OCI-LY3 (cell line): Measurements from ENCODE around the gene DNAH7.

ENCODE experiments used
- EZH2phosphoT487 ChIP-seq: fragments of 200-600 bp; shearing (Covaris generic); IDR thresholded peaks from 2 replicates; pipeline ENCODE4 v1.6.1; 2018; ENCODE audit warnings: antibody characterized with exemption, mixed run types, low read depth
- TF ChIP-seq, protein P1 (sequence below): fragments of 200-600, 300-600 bp; sonication (generic); IDR thresholded peaks from 2 replicates; pipeline ENCODE4 v1.5.1; 2014; ENCODE audit warnings: antibody characterized with exemption, low read length, low read depth

- TF ChIP-seq, protein P1, sequence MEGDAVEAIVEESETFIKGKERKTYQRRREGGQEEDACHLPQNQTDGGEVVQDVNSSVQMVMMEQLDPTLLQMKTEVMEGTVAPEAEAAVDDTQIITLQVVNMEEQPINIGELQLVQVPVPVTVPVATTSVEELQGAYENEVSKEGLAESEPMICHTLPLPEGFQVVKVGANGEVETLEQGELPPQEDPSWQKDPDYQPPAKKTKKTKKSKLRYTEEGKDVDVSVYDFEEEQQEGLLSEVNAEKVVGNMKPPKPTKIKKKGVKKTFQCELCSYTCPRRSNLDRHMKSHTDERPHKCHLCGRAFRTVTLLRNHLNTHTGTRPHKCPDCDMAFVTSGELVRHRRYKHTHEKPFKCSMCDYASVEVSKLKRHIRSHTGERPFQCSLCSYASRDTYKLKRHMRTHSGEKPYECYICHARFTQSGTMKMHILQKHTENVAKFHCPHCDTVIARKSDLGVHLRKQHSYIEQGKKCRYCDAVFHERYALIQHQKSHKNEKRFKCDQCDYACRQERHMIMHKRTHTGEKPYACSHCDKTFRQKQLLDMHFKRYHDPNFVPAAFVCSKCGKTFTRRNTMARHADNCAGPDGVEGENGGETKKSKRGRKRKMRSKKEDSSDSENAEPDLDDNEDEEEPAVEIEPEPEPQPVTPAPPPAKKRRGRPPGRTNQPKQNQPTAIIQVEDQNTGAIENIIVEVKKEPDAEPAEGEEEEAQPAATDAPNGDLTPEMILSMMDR: no peak
- TF ChIP-seq EZH2phosphoT487: no peak
Observed at GRCh38 chr2:196103626-196104025, 35.0 kb upstream of the DNAH7 start.
